ENCODE measurements around the gene TIMM22.
A peak's percentile ranks its signal among the peaks of the same experiment; 100 is the strongest.

TIMM22 gene

DNA sequence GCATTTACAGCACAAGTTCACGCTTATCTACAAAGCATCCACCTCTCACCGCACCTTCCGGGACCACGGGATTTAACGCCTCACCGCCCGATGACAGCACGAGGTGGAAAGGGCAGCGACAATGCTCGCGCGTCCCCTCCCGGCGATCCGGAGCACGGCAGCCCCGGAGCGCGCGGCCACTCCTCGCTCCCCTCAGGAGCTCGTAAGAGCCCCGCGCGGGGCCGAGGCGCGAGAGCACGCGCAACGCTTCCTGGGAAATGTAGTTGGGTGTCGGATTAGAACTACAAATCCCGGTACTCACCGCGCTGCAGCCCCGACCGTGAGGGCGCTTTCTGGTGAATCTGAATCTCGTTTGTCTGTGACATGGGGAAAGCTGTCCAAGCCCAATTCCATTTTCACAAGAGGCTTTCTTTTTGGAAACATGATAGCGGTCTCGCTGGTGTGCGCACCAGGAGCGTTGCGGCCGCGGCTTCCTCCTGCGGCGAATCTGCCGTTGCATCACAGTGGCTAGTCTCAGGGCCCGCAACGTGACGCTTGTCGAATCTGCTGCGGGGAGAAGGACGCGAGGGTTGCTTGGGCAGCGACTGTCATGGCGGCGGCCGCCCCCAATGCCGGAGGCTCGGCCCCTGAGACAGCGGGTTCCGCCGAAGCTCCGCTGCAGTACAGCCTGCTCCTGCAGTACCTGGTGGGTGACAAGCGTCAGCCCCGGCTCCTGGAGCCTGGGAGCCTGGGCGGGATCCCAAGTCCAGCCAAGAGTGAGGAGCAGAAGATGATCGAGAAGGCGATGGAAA lies at the start of gene TIMM22 (continued):
- TF ChIP-seq, protein P1, sequence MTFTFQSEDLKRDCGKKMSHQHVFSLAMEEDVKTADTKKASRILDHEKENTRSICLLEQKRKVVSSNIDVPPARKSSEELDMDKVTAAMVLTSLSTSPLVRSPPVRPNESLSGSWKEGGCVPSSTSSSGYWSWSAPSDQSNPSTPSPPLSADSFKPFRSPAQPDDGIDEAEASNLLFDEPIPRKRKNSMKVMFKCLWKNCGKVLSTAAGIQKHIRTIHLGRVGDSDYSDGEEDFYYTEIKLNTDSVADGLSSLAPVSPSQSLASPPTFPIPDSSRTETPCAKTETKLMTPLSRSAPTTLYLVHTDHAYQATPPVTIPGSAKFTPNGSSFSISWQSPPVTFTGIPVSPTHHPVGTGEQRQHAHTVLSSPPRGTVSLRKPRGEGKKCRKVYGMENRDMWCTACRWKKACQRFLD (tag by site-specific recombination; IDR thresholded peaks at IDR 0.05), result no peak
- TF ChIP-seq ZFP37 (tag by site-specific recombination; IDR thresholded peaks at IDR 0.05) (peak; percentile 65; the same call in 1 of the 2 replicates), ZNF2 (tag by site-specific recombination; IDR thresholded peaks at IDR 0.05) (peak; percentile 88), ZNF48 (tag by site-specific recombination; IDR thresholded peaks at IDR 0.05) (no peak), ZNF302 (tag by site-specific recombination; IDR thresholded peaks at IDR 0.05; ENCODE audit: low read depth) (no peak), GFI1B (tag by site-specific recombination; IDR thresholded peaks at IDR 0.05) (peak; percentile 64; the same call in 1 of the 2 replicates), ZNF26 (tag by site-specific recombination; IDR thresholded peaks at IDR 0.05) (peak; percentile 16; the same call in 1 of the 2 replicates), ZNF350 (tag by site-specific recombination; IDR thresholded peaks at IDR 0.05) (no peak), ZSCAN16 (tag by site-specific recombination; IDR thresholded peaks at IDR 0.05) (no peak), ZNF239 (tag by site-specific recombination; IDR thresholded peaks at IDR 0.05) (no peak), ZNF529 (tag by site-specific recombination; IDR thresholded peaks at IDR 0.05; ENCODE audit: insufficient replicate concordance) (no peak), ZNF701 (tag by site-specific recombination; IDR thresholded peaks at IDR 0.05) (no peak), ZNF623 (tag by site-specific recombination; IDR thresholded peaks at IDR 0.05) (peak; percentile 54; the same call in 1 of the 2 replicates), ZNF426 (tag by site-specific recombination; IDR thresholded peaks at IDR 0.05) (no peak), ZNF777 (tag by site-specific recombination; IDR thresholded peaks at IDR 0.05; ENCODE audit: borderline replicate concordance) (peak; percentile 58), ZBTB1 (tag by site-specific recombination; IDR thresholded peaks at IDR 0.05) (peak; percentile 88), ZNF514 (tag by site-specific recombination; IDR thresholded peaks at IDR 0.05) (no peak), ZNF692 (tag by site-specific recombination; IDR thresholded peaks at IDR 0.05) (peak; percentile 63), ZNF785 (tag by site-specific recombination; IDR thresholded peaks at IDR 0.05) (peak; percentile 92), ZNF391 (tag by site-specific recombination; IDR thresholded peaks at IDR 0.05; ENCODE audit: borderline replicate concordance, low read depth) (peak; percentile 98), ZNF423 (tag by site-specific recombination; IDR thresholded peaks at IDR 0.05) (peak; percentile 4; the same call in 1 of the 2 replicates), ZNF558 (tag by site-specific recombination; IDR thresholded peaks at IDR 0.05) (peak; percentile 69; the same call in 1 of the 2 replicates), MZF1 (tag by site-specific recombination; IDR thresholded peaks at IDR 0.05; ENCODE audit: borderline replicate concordance) (no peak), ZNF658 (tag by site-specific recombination; IDR thresholded peaks at IDR 0.05) (no peak), ZNF629 (tag by site-specific recombination; IDR thresholded peaks at IDR 0.05) (peak; percentile 88), IKZF3 (tag by site-specific recombination; IDR thresholded peaks at IDR 0.05) (peak; percentile 58), YY1 (tag by site-specific recombination; IDR thresholded peaks at IDR 0.05) (peak; percentile 99), ZFP3 (tag by site-specific recombination; IDR thresholded peaks at IDR 0.05; ENCODE audit: low read depth) (no peak; the same call in 1 of the 2 replicates), ZNF341 (tag by site-specific recombination; IDR thresholded peaks at IDR 0.05; ENCODE audit: low read depth) (peak; percentile 68), TCF7L2 (IDR thresholded peaks at IDR 0.05; ENCODE audit: borderline replicate concordance, low read depth, low read length) (peak; percentile 70; the same call in 1 of the 2 replicates), OSR2 (tag by site-specific recombination; IDR thresholded peaks at IDR 0.05) (peak; percentile 7; the same call in 1 of the 2 replicates), ZNF600 (tag by site-specific recombination; IDR thresholded peaks at IDR 0.05) (peak; percentile 74), ZNF175 (tag by site-specific recombination; IDR thresholded peaks at IDR 0.05) (no peak)
- TF ChIP-seq, protein P2, sequence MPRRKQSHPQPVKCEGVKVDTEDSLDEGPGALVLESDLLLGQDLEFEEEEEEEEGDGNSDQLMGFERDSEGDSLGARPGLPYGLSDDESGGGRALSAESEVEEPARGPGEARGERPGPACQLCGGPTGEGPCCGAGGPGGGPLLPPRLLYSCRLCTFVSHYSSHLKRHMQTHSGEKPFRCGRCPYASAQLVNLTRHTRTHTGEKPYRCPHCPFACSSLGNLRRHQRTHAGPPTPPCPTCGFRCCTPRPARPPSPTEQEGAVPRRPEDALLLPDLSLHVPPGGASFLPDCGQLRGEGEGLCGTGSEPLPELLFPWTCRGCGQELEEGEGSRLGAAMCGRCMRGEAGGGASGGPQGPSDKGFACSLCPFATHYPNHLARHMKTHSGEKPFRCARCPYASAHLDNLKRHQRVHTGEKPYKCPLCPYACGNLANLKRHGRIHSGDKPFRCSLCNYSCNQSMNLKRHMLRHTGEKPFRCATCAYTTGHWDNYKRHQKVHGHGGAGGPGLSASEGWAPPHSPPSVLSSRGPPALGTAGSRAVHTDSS (tag by site-specific recombination; IDR thresholded peaks at IDR 0.05), result no peak; the same call in 1 of the 2 replicates
- TF ChIP-seq, protein P3, sequence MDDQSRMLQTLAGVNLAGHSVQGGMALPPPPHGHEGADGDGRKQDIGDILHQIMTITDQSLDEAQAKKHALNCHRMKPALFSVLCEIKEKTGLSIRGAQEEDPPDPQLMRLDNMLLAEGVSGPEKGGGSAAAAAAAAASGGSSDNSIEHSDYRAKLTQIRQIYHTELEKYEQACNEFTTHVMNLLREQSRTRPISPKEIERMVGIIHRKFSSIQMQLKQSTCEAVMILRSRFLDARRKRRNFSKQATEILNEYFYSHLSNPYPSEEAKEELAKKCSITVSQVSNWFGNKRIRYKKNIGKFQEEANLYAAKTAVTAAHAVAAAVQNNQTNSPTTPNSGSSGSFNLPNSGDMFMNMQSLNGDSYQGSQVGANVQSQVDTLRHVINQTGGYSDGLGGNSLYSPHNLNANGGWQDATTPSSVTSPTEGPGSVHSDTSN (CRISPR knock-in tag; IDR thresholded peaks at IDR 0.05), result peak; percentile 87; the same call in 1 of the 2 replicates

All from HEK293 (cell line).